SHP77 (cell line): ENCODE data around the gene SPINDOC.
"Not testable (repeated sequence)": the region's sequence is repeated elsewhere in the genome, so short reads cannot be mapped to it uniquely, and the experiment has no call there.

Source experiments
- DNase-seq, 2 experiments: peaks; one replicate each; lab custom pipeline; 2025; lab: John Stamatoyannopoulos, UW

SPINDOC gene

DNA sequence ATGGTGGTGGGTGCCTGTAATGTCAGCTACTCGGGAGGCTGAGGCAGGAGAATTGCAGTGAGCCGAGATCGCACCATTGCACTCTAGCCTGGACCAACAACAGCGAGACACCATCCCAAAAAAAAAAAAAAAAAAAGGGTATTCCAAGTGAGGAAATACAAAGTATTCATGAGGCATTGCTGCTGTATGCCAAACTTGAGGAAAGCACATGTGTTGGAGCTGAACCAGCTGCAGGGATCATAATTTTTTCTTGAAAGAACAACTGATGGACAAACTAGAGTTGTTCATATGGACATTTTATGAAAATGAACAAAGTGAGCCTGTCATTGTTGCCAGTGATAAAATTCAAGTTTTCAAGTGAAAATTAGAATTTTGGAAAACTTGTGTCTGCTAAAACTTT, 41.4 kb downstream of the SPINDOC start:
- DNase-seq = no peak

DNA sequence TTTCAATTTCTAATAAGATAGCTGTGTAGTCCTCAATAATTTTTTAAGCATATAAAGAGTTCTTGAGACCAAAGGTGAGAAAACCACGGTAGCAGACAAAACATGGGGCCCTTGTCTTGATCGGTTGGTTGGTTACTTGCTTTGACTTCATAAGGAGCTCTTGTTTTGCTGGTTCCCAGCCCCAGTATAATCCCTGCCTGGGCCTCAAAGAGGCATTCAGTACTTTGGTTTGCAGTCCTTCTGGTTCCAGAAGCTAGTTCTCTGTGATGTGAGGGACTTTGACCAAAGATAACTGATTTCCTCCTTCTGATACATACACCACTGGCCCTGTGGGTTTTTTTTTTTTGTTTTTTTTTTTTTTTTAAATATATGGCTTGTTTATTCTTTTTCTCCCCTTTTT, 42.7 kb downstream of the SPINDOC start:
- no peak for DNase-seq

DNA sequence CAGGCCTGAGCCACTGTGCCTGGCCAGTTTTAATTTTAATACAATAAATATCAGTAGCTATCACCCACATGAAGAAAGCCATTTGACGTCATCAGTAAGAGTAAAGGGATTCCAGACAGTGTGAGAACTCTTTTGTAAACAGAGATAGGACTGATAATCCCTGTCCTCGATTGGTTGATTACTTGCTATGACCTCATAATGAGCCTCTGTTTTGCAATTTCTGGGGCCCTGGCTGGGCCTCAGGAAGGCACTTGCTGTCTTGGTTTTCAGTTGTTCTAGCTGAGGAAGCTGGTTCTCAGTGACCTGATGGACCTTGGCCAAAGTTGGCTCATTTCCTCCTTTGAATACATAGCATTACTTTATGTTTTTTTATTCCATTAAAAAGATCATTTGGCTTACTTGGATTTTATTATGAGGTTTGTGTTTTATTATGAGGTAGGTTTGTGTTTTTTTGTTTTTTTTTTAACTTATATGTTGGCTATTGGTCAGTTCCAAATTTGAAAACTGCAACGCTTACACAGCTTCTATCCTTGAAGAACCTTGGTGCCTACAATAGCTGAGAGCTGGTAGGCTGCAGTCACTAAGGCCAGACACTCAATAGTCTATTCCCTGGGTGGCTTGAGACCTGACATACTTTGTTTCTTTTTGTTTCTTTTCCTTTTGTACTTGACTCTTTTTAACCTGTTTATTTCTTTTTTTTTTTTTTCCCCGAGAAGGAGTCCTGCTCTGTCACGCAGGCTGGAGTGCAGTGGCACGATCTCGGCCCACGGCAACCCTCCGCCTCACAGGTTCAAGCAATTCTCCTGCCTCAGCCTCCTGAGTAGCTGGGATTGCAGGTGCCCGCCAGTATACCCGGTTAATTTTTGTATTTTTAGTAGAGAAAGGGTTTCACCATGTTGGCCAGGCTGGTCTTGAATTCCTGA, 45.6 kb downstream of the SPINDOC start:
- DNase-seq = no peak

GRCh38 chr11:63862923-63863322, 49.7 kb downstream of the SPINDOC start:
- DNase-seq = peak in 1 of 2 experiments; percentile 12

- not testable (repeated sequence) for DNase-seq
Observed at GRCh38 chr11:63863620-63864019, 50.4 kb downstream of the SPINDOC start.

DNA sequence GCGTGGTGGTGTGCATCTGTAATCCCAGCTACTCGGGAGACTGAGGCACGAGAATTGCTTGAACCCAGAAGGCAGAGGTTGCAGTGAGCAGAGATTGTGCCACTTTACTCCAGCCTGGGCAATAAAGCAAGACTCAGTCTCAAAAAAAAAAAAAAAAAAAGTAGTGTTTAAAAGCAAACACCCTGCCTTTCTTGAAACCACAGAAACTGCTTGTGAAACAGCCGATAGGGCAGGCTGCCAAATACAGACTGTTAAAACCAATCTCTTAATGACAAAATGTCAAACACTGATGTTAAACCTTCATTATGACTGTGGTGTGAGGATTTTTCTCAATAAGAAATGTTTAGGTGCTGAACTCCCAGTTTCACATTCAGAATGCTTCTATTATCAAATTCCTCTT, 53.0 kb downstream of the SPINDOC start:
- no peak for DNase-seq

DNA sequence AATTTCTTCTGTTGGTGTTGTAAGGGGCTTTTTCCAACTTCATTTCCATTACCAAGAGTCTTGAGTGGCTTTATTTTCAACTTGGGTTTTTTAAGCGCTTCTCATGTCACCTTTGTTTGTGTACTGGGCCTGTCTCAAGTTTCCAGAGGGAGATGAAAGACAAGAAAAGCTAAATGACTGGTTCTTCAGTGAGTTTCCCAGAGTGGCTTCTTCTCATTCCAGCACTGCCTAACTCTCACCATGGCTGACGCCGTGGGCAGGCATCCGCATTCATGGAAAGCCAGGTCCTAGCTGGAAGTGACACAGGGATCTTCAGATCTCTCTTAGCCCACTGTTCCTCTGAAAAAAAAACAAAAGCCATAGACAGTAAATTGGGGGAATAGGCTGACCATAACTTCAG, 54.3 kb downstream of the SPINDOC start:
- DNase-seq = no peak

- DNase-seq = no peak
Observed at GRCh38 chr11:63868399-63869064, 55.3 kb downstream of the SPINDOC start.

- no peak for DNase-seq
Observed at GRCh38 chr11:63869171-63869591, 55.9 kb downstream of the SPINDOC start.

GRCh38 chr11:63869683-63870082, 56.4 kb downstream of the SPINDOC start:
- DNase-seq = no peak

- DNase-seq = no peak
Observed at GRCh38 chr11:63870351-63871140, 57.3 kb downstream of the SPINDOC start.

DNA sequence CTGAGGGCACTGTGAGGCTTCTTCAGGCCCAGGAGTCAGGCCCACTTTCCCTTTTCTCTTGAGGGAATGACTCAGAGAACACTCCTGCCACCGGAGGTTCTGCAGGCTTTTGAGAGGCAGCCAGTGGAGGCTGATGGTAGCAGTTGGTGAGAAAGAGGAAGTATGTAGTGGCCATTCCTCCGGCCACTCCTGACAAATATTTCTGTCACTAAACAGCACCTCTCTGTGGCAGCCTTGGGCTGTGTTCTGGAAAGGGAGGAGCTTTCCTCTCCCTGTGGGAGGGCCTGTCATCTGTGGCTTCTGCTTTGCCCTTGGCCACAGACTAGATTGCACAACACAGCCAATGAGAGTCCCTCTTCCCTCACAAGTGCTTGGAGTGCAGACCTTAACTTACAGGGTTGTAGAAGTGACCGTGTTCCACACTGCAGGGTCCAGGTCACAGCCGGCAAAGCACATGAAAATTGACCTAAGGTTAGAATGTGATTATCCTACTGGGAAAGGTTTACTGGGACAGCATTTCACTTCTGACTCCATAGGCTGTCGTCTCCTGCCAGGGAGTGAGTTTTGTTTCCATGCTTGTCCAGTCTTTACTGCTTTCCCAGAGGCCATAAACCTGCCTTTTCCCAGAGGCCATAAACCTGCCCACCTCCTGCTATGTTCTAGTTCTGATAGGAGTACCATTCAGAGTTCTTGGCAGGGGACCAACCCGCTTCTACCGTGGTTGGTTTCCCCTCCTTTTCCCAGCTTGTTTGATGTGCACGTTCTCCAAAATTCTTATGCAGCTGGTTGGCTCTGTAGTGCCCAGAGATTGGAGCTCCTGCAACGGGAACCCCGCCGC, 58.9 kb downstream of the SPINDOC start:
- DNase-seq = peak; percentile 20 to 61

DNA sequence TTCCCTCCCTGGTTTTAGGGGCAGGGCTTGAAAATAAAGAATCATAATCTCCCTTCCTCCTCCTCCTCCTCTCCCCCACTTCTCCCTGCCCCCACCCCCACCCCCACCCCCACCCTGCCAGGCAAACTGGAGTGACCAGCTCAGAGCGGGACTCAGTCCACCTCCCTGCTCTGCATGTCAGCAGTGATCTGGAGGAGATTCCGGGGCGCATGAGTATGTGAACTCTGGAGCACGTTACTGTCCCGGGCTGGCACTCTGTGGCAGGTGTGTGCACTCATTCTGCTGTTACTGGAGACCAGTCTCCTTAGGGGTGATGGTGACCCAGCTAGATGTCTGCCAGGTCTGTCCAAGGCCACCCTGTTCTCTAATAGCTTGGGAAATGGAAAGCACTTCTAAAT, 59.5 kb downstream of the SPINDOC start:
- no peak for DNase-seq

- no peak for DNase-seq
Observed at GRCh38 chr11:63873311-63873710, 60.1 kb downstream of the SPINDOC start.

GRCh38 chr11:63874511-63874910, 61.3 kb downstream of the SPINDOC start:
- no peak for DNase-seq

- DNase-seq = no peak
Observed at GRCh38 chr11:63875506-63876065, 62.3 kb downstream of the SPINDOC start.

- no peak for DNase-seq
Observed at GRCh38 chr11:63876616-63877015, 63.4 kb downstream of the SPINDOC start.
